Measurements from ENCODE around the gene NEURL1. TPM values are rescaled to one million over a fixed set of nuclear protein-coding genes. Genes with fewer than 3 reads are reported as not detected.

The NEURL1 gene
- total and polyA plus RNA-seq, 2 donors (not counting 3 experiments of a cell fraction or from before 2014, with no cell fraction given): 0.06 to 0.22 TPM

DNA sequence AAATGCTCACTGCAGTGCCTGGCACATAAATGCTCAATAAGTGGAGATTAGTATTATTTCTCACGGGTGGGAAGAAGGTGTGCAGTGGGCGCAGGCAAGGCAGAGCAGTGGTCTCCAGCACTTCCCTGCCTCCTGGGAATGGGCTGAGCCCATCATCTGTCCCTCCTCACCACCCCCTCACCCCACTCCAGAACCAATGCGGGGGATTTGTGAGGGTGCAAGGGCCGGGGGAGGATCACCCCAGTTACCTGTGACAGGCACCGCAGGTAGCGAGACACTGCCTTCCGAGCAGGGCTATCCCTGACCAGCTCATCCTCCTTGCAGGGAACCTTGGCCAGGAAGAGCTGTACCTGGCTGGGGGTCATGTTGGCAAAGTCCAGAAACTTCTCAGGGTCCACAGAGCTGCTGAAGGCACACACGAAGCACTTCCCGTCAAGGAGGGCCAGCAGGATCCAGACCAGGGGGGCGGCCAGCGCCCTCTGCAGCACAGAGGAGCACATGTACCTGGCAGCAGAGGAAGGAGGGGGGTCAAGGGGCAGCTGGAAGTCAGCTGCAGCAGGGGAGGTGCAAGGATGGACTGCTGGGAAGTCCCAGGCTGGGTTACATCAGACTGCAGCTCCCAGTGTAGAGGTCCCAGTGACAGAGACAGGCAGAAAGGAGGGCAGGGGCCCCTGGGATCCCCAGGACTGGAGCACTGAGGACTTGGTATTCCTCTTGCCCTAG lies 17.3 kb upstream of the NEURL1 start:
- no peaks in the 10 kb centered on the region for H3K36me3 ChIP-seq (ENCODE audit: control insufficient read depth in 2 of 2, extremely low read depth in 1 of 2, insufficient read depth in 2 of 2, low read length in 2 of 2)
- no peak overlapping the region for H2AFZ ChIP-seq (ENCODE audit: low read depth, low read length)
- no peak for FAIRE-seq
- no TSS peak for BruUV-seq (replicated peaks)
- dilution Hi-C loops (cut with MboI; ENCODE audit: extremely low pct_ligation_motif_present, low sequenced_read_pairs): no loop called here
- CTCF ChIA-PET: interaction anchor here (0.8 to 2.1 kb wide), 3 partner anchors 14 to 117 kb away, joined by 4 to 9 read pairs (median 4); no protein-coding TSS in a partner anchor
- DNase-seq (ENCODE audit: low read depth, low spot score): no peak
- H4K20me1 ChIP-seq (replicated peaks; ENCODE audit: control insufficient read depth, extremely low read depth, insufficient read depth, low read length): no peaks in the 10 kb centered on the region
- no peaks in the 10 kb centered on the region for H3K9me1 ChIP-seq (replicated peaks; ENCODE audit: control insufficient read depth, extremely low read depth, insufficient read depth, low read length)
- no peaks in the 10 kb centered on the region for H3K4me1 ChIP-seq (ENCODE audit: control insufficient read depth, extremely low read depth, insufficient read depth, low read length)
- no peaks in the 10 kb centered on the region for H3K27me3 ChIP-seq (ENCODE audit: control insufficient read depth in 2 of 2, insufficient read depth in 2 of 2, low read length in 2 of 2)
- H3K4me2 ChIP-seq (ENCODE audit: insufficient read depth, low read length): no peak overlapping the region
- no peaks in the 10 kb centered on the region for H3K79me2 ChIP-seq (ENCODE audit: control insufficient read depth, insufficient read depth, low read length)
- no peaks in the 10 kb centered on the region for H3K9me3 ChIP-seq (replicated peaks; ENCODE audit: control insufficient read depth, insufficient read depth, low read length)
- H3K4me3 ChIP-seq (replicated peaks in 1 of 3; ENCODE audit: insufficient read depth in 1 of 3, low read depth in 1 of 3, low read length in 3 of 3): no peak overlapping the region
- H3K9ac ChIP-seq (replicated peaks; ENCODE audit: extremely low read depth, insufficient read depth, low read length): no peak overlapping the region
- POLR2A ChIA-PET: no interaction called here
- intact Hi-C loops (cut with micrococcal nuclease): no loop called here
- no peak overlapping the region for H3K27ac ChIP-seq (ENCODE audit: insufficient read depth, low read depth, low read length)
- TF ChIP-seq, protein P1, sequence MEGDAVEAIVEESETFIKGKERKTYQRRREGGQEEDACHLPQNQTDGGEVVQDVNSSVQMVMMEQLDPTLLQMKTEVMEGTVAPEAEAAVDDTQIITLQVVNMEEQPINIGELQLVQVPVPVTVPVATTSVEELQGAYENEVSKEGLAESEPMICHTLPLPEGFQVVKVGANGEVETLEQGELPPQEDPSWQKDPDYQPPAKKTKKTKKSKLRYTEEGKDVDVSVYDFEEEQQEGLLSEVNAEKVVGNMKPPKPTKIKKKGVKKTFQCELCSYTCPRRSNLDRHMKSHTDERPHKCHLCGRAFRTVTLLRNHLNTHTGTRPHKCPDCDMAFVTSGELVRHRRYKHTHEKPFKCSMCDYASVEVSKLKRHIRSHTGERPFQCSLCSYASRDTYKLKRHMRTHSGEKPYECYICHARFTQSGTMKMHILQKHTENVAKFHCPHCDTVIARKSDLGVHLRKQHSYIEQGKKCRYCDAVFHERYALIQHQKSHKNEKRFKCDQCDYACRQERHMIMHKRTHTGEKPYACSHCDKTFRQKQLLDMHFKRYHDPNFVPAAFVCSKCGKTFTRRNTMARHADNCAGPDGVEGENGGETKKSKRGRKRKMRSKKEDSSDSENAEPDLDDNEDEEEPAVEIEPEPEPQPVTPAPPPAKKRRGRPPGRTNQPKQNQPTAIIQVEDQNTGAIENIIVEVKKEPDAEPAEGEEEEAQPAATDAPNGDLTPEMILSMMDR (IDR thresholded peaks at IDR 0.05; ENCODE audit: extremely low read depth in 1 of 2, insufficient read depth in 1 of 2, low read depth in 1 of 2, low read length in 2 of 2): peak in 1 of 2 donors; percentile 13
- TF ChIP-seq GATA2 (IDR thresholded peaks at IDR 0.05; ENCODE audit: insufficient read depth, insufficient read length, low read depth, low read length): no peak

DNA sequence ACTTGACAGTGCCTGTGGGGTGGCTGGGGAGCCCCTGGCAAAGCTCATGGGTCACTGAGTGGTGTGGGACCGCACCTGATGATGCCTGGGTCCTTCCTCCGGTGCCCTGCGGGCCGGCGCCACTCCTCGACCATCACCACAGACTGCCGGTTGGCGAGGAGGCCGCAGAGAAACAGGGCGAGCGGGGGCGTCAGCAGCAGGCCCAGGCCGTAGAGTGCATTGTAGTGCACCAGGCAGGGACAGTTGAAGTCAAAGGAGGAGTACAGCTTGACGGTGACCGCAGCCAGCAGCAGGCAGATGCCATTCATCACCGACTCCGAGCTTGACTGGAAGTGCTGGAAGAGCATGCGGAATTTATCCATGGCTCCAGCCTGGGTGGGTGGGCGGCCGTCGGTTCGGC lies 14.8 kb upstream of the NEURL1 start:
- dilution Hi-C loops (cut with MboI; ENCODE audit: extremely low pct_ligation_motif_present, low sequenced_read_pairs) (no loop called here), intact Hi-C loops (cut with micrococcal nuclease) (no loop called here)
- H3K9ac ChIP-seq (replicated peaks; ENCODE audit: extremely low read depth, insufficient read depth, low read length): no peak overlapping the region
- H3K9me1 ChIP-seq (replicated peaks; ENCODE audit: control insufficient read depth, extremely low read depth, insufficient read depth, low read length): no peaks in the 10 kb centered on the region
- no peaks in the 10 kb centered on the region for H3K4me1 ChIP-seq (ENCODE audit: control insufficient read depth, extremely low read depth, insufficient read depth, low read length)
- H2AFZ ChIP-seq (ENCODE audit: low read depth, low read length): no peak overlapping the region
- no peaks in the 10 kb centered on the region for H3K27me3 ChIP-seq (ENCODE audit: control insufficient read depth in 2 of 2, insufficient read depth in 2 of 2, low read length in 2 of 2)
- no peak for TF ChIP-seq POLR2AphosphoS5 (IDR thresholded peaks at IDR 0.05; ENCODE audit: insufficient read depth, low read depth, low read length)
- no peak for TF ChIP-seq JUN (IDR thresholded peaks at IDR 0.05; ENCODE audit: borderline replicate concordance, insufficient read depth, insufficient read length, low read depth)
- no peak for TF ChIP-seq POLR2A (IDR thresholded peaks at IDR 0.05; ENCODE audit: low read depth, low read length)
- no peak for TF ChIP-seq FOS (IDR thresholded peaks at IDR 0.05; ENCODE audit: borderline replicate concordance, insufficient read depth, low read length)
- TF ChIP-seq MYC (IDR thresholded peaks at IDR 0.05; ENCODE audit: low read depth, low read length): no peak
- TF ChIP-seq, protein P2, sequence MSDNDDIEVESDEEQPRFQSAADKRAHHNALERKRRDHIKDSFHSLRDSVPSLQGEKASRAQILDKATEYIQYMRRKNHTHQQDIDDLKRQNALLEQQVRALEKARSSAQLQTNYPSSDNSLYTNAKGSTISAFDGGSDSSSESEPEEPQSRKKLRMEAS (IDR thresholded peaks at IDR 0.05; ENCODE audit: insufficient read depth, insufficient read length): no peak
- TF ChIP-seq, protein P1 (IDR thresholded peaks at IDR 0.05; ENCODE audit: extremely low read depth in 1 of 2, insufficient read depth in 1 of 2, low read depth in 1 of 2, low read length in 2 of 2): no peak
- no peak for TF ChIP-seq EZH2 (IDR thresholded peaks at IDR 0.05; ENCODE audit: borderline replicate concordance, low read depth, low read length, severe bottlenecking)
- CTCF ChIA-PET: no interaction called here
- no peak for FAIRE-seq
- no TSS peak for BruUV-seq (replicated peaks)
- H3K79me2 ChIP-seq (ENCODE audit: control insufficient read depth, insufficient read depth, low read length): no peaks in the 10 kb centered on the region
- H3K9me3 ChIP-seq (replicated peaks; ENCODE audit: control insufficient read depth, insufficient read depth, low read length): no peaks in the 10 kb centered on the region
- no peak for DNase-seq (ENCODE audit: low read depth, low spot score)
- POLR2A ChIA-PET: no interaction called here
- no peak overlapping the region for H3K27ac ChIP-seq (ENCODE audit: insufficient read depth, low read depth, low read length)
- no peak overlapping the region for H3K4me2 ChIP-seq (ENCODE audit: insufficient read depth, low read length)
- no peak overlapping the region for H3K4me3 ChIP-seq (replicated peaks in 1 of 3; ENCODE audit: insufficient read depth in 1 of 3, low read depth in 1 of 3, low read length in 3 of 3)
- H3K36me3 ChIP-seq (ENCODE audit: control insufficient read depth in 2 of 2, extremely low read depth in 1 of 2, insufficient read depth in 2 of 2, low read length in 2 of 2): no peaks in the 10 kb centered on the region
- no peaks in the 10 kb centered on the region for H4K20me1 ChIP-seq (replicated peaks; ENCODE audit: control insufficient read depth, extremely low read depth, insufficient read depth, low read length)

Measured in endothelial cell of umbilical vein (primary cell).